Neutrophil (primary cell): ENCODE data around the gene ISY1.
"Not testable (repeated sequence)": the region's sequence is repeated elsewhere in the genome, so short reads cannot be mapped to it uniquely, and the experiment has no call there.

Source experiments
- H3K27ac ChIP-seq: fragments of 200-600 bp; sonication (generic); 2 replicates; pipeline ENCODE4 v1.5.1; 2016; ENCODE audit warnings: mild to moderate bottlenecking, moderate library complexity
- H3K27me3 ChIP-seq: fragments of 200-600 bp; sonication (generic); 2 replicates; pipeline ENCODE4 v1.6.0; 2016; ENCODE audit warnings: mild to moderate bottlenecking
- H3K36me3 ChIP-seq: fragments of 200-600 bp; sonication (generic); 2 replicates; pipeline ENCODE4 v1.5.1; 2017
- H3K4me1 ChIP-seq, 2 experiments: fragments of 200-600 bp in 1 of 2; sonication (generic) in 1 of 2; 1 replicate in 1 of 2; 2 replicates in 1 of 2; pipeline versions ENCODE4 v1.5.1 to v1.6.1; 2013 to 2016; ENCODE audit warnings: low read depth in 1 of 2, low read length in 1 of 2, mild to moderate bottlenecking in 1 of 2, moderate library complexity in 1 of 2; ENCODE audit not compliant: control insufficient read depth in 1 of 2, insufficient read depth in 1 of 2
- H3K4me3 ChIP-seq, 2 experiments: fragments of 200-600 bp in 1 of 2; sonication (generic) in 1 of 2; 1 replicate in 1 of 2; 2 replicates in 1 of 2; pipeline ENCODE4 v1.5.1; 2013 to 2016; ENCODE audit warnings: low read depth in 1 of 2, low read length in 1 of 2, mild to moderate bottlenecking in 1 of 2, moderate library complexity in 1 of 2
- H3K9me3 ChIP-seq: fragments of 200-600 bp; sonication (generic); 2 replicates; pipeline ENCODE4 v1.5.1; 2016
- CTCF ChIP-seq: fragments of 200-600 bp; sonication (generic); IDR thresholded peaks from 2 replicates; pipeline ENCODE4 v1.5.1; 2016; ENCODE audit warnings: antibody characterized with exemption

Gene ISY1

DNA sequence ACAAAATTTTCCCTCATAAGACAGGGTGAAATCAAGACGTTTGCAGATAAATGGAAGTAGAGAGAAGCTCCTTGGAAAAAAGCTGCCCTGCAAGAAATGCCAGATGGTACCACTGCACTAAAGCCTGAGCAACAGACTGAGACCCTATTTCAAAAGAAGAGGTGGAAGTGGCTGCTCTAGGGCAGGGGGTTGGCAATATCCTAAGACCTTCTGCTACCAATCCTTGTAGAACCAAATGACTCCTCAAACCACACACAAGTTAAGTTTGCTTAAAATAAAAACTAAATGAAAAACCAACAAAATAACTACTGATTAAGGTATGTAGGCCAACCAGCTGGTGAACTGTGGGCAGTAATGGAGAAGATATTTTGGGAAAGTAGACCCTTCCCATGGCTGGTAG is 60.6 kb downstream of the ISY1 start:
- Histone ChIP-seq H3K27ac (no peak overlapping the region), H3K4me3 (no peak overlapping the region), H3K9me3 (no peaks in the 10 kb centered on the region), H3K27me3 (no peaks in the 10 kb centered on the region), H3K4me1 (no peaks in the 10 kb centered on the region), H3K36me3 (peaks cover 62% of the 10 kb centered on the region)
- no peak for TF ChIP-seq CTCF

DNA sequence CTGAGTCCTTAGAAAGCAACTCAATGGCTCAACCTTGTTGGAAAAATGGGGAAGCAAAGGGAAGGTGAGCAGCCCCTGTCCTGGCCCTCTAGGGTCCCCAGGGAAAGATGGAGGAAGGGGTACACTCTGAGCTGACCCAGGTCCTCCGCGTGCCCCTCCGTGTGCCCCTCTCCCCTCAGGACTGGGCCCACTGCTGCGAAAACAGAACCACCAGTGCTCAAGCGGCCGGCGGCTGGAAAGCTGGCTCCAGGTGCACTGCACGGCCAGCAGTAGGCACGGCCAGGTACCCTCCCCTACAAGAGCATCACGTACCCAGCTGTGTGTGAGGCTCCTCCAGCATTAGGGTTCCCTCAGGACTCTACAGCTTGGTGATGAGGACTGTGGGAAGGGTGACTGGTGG is 65.6 kb downstream of the ISY1 start:
- no peaks in the 10 kb centered on the region for H3K4me1 ChIP-seq
- no peak overlapping the region for H3K27ac ChIP-seq
- no peak overlapping the region for H3K4me3 ChIP-seq
- H3K27me3 ChIP-seq, result no peaks in the 10 kb centered on the region
- H3K9me3 ChIP-seq, result no peaks in the 10 kb centered on the region
- no peak for TF ChIP-seq CTCF
- H3K36me3 ChIP-seq, result peaks cover 68% of the 10 kb centered on the region

DNA sequence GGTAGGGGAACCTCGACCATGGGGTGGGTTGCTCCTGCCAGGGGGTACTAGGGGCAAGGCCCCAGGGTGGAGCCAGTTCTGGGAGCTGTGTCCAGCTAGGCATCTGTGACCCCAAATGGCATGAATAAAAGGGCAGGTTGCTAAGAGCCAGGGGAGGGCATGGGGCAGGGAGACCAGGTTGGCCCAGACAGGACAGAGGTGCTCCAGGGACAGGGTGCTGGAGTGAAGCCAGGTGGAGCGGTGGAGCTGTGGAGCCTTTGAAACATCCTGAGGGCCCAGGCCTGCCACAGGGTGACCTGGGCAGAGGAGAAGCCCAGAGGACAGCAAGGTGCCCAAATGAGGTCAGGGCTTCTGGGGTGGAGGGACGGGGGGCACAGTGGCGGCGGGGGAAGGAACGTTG is 72.6 kb downstream of the ISY1 start:
- H3K4me3 ChIP-seq, H3K27ac ChIP-seq, H3K9me3 ChIP-seq, H3K27me3 ChIP-seq, H3K4me1 ChIP-seq: not testable (repeated sequence)
- H3K36me3 ChIP-seq, result peaks cover 31% of the 10 kb centered on the region

DNA sequence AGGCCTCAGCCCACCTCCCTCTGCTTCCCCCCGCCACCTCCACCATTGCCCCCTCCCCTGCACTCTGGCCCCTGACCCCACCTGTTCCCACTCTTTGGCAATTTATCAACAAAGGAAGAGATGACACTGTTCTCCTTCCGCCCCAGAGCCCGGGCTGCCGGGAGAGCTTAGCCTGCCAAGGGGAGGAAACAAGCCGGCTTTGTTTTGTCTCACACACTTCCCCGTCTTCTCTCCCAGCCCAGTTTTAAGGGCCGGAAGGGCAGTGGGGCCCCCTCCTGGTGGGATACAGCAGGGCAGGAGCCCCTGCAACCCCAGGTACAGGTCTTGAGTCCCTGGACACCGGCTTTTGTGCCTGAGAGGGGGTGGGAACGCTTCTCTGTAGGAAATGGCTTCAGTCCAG is 73.0 kb downstream of the ISY1 start:
- not testable (repeated sequence) for H3K27ac ChIP-seq

DNA sequence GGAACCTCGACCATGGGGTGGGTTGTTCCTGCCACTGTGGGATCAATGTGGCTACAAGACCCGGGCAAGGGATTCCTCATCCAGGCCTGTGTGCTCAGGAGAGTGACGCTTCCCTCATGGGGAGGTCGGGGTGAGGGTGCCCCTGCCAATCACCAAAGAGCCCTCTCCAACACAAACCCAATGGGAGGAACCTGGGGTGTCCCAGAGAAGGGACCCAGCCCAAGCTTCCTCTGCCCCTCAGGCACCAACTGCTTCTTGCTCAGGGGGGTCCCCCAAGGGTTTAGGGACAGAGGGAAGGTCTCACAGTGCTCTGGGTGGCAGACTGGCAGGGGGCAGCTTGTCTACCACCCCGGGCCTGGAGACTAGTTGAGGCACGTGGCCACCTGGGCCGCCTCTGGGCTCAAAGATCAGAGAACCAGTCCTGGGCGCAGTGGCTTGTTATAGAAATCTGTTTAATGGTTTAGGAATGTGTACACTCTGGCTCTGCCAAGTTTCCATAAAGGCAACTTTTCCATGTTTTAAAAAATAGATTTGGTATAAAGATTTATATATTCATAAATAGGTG is 73.6 kb downstream of the ISY1 start:
- Histone ChIP-seq H3K4me1 (peaks cover 0 to under 1% of the 10 kb centered on the region in 2 experiments), H3K27me3 (no peaks in the 10 kb centered on the region), H3K9me3 (no peaks in the 10 kb centered on the region), H3K36me3 (peaks cover 20% of the 10 kb centered on the region), H3K4me3 (no peak overlapping the region), H3K27ac (no peak overlapping the region)
- TF ChIP-seq CTCF, result no peak

More for the DNA sequence above, 73.0 kb downstream of the ISY1 start:
- H3K36me3 ChIP-seq, result peaks cover 27% of the 10 kb centered on the region
- not testable (repeated sequence) for H3K4me1 ChIP-seq, H3K9me3 ChIP-seq, H3K27me3 ChIP-seq, H3K4me3 ChIP-seq

GRCh38 chr3:129085818-129086217 is 75.0 kb downstream of the ISY1 start:
- peaks cover 6% of the 10 kb centered on the region for H3K36me3 ChIP-seq
- no peak overlapping the region for H3K4me3 ChIP-seq
- peaks cover 0 to 3% of the 10 kb centered on the region in 2 experiments for H3K4me1 ChIP-seq
- no peak overlapping the region for H3K27ac ChIP-seq
- no peak for TF ChIP-seq CTCF
- H3K27me3 ChIP-seq, result no peaks in the 10 kb centered on the region
- H3K9me3 ChIP-seq, result no peaks in the 10 kb centered on the region
